NCI-H2107 treated with DMSO at 0.1 percent for 48 hours (cell line): ENCODE results near the gene TSPAN33.
"Not testable (repeated sequence)": the region's sequence is repeated elsewhere in the genome, so short reads cannot be mapped to it uniquely, and the experiment has no call there.

ENCODE experiments used
- DNase-seq: peaks from one replicate; lab custom pipeline; 2025; ENCODE audit not compliant: unreplicated experiment; lab: John Stamatoyannopoulos, UW

The TSPAN33 gene

DNA sequence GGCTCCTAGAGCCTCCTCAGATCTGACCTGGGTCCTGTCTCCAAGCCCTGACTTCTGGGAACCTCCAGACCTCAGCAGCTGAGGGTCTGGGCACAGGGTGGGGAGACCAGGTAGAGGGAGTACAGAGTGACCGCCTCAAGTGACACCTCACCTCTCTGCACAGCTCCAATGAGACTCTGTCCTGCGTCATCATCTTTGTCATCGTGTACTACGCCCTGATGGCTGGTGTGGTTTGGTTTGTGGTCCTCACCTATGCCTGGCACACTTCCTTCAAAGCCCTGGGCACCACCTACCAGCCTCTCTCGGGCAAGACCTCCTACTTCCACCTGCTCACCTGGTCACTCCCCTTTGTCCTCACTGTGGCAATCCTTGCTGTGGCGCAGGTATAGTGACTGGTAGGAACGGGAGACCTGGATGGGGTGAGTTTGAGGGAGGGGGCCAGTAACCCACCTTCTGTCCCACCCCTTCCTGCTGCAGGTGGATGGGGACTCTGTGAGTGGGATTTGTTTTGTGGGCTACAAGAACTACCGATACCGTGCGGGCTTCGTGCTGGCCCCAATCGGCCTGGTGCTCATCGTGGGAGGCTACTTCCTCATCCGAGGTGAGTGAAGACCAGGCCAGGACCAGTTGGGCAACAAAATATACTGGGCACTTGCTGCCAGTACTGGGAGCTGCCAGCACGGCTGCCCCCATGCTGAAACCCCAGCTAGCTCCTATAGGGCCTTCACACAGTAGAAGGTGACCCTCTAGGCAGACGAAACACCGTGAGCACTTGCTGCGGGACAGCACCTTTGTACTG is 61.7 kb downstream of the TSPAN33 start:
- no peak for DNase-seq

DNA sequence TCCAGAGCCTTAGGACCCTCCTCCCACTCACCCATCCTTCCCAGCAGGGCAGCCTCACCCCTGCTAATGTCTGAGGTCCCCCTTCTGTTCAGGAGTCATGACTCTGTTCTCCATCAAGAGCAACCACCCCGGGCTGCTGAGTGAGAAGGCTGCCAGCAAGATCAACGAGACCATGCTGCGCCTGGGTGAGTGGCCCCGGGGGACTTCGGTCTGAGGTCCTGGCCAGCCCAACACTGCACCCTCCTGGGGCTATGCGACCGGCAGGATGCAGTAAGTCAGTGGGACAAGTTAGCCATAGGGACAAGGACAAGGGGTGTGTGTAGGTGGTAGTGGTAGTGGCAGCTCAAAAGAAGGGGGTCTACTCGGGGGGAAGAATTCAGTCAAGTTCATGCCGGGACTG is 64.2 kb downstream of the TSPAN33 start:
- DNase-seq: no peak

DNA sequence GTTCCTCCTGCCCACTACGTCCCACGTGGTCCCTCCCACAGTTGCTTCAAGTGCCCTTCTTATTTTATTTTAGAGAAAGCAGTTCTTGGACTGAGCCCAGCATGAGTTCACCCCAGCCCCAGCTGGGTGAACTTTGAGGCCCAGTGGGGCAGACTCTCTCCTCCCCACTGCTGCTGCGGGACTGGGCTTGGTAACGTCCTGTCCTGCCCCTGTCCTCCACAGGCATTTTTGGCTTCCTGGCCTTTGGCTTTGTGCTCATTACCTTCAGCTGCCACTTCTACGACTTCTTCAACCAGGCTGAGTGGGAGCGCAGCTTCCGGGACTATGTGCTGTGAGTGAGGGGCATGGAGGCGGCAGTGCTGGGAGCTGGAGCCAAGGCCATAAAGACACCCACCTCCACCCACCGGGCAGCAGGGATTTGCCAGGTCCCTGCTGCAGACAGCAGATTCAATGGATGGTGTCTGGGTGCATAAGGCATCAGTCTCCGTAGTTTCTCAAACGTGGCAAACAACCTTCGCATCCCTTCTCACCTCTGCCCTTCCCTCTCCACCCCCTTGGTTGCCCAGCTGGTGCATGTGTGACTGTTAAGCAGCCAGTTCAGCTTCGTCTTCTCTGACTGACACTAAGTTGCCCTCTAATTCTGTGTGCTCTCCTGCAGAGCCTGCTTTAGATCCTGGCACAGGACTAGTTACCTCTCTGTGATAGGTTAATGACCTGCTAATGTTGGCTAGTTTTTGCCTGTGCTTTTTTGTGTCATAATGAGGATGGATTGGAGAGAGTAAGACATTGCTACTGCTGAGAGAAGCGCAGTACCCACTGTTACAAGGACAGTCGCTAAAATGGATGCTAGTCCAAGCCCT is 64.8 kb downstream of the TSPAN33 start:
- DNase-seq: no peak

DNA sequence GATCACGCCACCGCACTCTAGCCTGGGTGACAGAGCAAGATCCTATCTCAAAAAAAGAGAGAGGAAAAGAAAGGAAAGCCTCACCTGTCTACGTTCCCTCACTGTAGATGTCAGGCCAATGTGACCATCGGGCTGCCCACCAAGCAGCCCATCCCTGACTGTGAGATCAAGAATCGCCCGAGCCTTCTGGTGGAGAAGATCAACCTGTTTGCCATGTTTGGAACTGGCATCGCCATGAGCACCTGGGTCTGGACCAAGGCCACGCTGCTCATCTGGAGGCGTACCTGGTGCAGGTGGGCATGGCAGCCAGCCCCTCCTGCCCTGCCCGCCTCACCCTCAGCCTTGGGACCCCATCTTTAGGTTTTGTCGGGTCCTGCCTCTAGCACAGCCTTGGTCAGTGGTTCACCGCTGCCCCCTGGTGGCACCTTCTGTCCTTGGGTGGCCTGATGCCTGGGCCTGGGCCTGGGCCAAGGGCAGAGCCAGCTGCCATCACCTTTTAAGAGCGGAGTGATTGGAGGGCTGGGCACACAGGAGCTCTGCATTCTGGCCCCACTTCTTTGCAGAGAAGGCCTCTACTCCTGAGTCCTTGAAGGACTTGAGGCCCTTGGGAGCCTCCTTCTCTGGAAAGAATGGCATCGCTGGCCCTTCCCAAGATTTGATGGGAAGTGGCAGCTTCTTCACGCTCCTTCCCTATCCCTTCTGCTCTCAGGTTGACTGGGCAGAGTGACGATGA is 65.9 kb downstream of the TSPAN33 start:
- DNase-seq: peak; percentile 23

DNA sequence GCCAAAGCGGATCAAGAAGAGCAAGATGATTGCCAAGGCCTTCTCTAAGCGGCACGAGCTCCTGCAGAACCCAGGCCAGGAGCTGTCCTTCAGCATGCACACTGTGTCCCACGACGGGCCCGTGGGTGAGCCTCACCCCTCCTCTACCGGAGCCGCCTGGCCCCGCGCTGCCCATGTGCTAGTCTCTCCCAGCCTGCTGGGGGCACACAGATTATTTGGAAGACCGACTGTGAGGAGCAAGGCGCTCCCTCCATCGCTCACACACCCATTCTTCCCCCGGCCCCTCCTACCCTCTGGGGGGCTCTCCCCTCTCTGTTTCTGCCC is 66.4 kb downstream of the TSPAN33 start:
- no peak for DNase-seq

DNA sequence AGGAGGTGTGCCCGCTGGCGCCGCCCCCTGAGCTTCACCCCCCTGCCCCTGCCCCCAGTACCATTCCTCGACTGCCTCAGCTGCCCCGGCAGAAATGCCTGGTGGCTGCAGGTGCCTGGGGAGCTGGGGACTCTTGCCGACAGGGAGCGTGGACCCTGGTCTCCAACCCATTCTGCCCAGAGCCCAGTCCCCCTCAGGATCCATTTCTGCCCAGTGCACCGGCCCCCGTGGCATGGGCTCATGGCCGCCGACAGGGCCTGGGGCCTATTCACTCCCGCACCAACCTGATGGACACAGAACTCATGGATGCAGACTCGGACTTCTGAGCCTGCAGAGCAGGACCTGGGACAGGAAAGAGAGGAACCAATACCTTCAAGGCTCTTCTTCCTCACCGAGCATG is 67.6 kb downstream of the TSPAN33 start:
- no peak for DNase-seq

DNA sequence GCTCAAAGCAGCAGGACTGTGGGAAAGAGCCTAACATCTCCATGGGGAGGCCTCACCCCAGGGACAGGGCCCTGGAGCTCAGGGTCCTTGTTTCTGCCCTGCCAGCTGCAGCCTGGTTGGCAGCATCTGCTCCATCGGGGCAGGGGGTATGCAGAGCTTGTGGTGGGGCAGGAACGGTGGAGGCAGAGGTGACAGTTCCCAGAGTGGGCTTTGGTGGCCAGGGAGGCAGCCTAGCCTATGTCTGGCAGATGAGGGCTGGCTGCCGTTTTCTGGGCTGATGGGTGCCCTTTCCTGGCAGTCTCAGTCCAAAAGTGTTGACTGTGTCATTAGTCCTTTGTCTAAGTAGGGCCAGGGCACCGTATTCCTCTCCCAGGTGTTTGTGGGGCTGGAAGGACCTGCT is 68.1 kb downstream of the TSPAN33 start:
- DNase-seq: no peak

DNA sequence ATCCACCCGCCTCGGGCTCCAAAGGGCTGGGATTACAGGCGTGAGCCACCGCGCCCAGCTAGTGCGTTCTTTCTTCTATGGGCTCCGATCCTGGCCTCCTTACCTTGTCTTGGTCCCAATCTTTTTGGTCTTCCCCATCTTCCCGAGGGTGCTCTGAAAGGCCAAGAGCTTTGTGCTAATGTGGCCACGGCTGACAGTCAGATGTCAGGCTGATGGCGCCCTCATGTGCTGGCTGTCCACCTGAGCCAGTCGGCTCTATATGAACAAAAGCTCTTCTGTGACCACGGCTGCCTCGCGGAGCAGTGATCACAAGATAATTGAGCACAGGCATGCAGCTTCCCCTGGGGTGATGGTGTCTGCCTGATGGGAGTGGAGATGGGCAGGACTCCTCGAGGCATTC is 69.3 kb downstream of the TSPAN33 start:
- no peak for DNase-seq

DNA sequence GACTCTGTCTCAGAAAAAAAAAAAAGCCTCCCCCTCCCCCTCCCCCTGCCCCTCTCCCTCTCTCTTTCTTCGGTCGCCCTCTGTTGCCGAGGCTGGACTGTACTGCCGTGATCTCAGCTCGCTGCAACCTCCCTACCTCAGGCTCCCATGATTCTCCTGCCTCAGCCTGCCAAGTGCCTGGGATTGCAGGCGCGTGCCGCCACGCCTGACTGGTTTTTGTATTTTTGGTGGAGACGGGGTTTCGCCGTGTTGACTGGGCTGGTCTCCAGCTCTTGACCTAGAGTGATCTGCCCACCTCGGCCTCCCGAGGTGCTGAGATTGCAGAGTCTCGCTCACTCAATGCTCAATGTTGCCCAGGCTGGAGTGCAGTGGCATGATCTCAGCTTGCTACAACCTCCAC is 71.2 kb downstream of the TSPAN33 start:
- DNase-seq: not testable (repeated sequence)

DNA sequence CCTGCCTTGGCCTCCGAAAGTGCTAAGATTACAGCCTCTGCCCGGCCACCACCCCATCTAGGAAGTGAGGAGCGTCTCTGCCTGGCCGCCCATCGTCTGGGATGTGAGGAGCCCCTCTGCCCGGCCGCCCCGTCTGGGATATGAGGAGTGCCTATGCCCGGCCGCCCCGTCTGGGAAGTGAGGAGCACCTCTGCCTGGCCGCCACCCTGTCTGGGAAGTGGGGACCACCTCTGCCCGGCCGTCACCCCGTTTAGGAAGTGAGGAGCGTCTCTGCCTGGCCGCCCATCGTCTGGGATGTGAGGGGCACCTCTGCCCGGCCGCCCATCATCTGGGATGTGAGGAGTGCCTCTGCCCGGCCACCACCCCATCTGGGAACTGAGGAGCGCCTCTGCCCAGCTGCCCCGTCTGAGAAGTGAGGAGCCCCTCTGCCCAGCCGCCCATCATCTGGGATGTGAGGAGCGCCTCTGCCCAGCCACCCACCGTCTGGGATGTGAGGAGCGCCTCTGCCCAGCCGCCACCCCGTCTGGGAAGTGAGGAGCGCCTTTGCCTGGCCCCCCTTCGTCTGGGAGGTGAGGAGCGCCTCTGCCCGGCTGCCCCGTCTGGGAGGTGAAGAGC is 71.7 kb downstream of the TSPAN33 start:
- DNase-seq: not testable (repeated sequence)

DNA sequence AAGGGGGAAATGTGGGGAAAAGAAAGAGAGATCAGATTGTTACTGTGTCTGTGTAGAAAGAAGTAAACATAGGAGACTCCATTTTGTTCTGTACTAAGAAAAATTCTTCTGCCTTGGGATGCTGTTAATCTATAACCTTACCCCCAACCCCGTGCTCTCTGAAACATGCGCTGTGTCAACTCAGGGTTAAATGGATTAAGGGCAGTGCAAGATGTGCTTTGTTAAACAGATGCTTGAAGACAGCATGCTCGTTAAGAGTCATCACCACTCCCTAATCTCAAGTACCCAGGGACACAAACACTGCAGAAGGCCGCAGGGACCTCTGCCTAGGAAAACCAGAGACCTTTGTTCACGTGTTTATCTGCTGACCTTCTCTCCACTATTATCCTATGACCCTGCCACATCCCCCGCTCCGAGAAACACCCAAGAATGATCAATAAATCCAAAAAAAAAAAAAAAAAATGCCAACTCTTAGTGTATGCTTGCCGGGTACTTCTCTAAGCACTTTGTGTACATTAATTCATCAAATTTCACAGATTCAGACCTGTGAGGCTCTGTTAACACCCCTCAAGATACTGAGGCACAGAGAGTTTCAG is 72.4 kb downstream of the TSPAN33 start:
- not testable (repeated sequence) for DNase-seq

DNA sequence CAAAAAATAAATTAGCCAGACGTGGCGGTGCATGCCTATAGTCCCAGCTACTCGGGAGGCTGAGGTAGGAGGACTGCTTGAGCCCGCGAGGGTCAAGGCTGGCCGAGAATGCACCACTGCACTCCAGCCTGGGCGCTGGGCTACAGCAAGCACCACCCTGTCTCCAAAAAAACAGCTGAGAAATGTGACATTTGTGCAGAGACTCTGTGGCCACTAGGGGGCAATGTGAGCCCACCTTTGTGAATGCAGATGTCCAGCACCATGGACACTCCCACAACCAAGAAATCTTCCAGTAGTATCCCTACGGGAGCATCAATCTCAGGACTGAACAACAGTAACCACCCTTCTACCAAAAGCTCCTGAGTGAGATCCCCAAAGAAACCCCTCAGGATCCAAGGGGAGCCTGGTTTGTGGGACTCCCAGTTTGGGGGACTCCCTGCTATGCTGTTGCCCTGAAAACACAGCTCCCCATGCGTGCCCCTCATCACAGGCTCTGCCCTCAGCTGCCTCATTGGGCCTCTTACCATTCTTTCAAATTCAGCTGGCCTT is 74.1 kb downstream of the TSPAN33 start:
- DNase-seq: peak; percentile 85

DNA sequence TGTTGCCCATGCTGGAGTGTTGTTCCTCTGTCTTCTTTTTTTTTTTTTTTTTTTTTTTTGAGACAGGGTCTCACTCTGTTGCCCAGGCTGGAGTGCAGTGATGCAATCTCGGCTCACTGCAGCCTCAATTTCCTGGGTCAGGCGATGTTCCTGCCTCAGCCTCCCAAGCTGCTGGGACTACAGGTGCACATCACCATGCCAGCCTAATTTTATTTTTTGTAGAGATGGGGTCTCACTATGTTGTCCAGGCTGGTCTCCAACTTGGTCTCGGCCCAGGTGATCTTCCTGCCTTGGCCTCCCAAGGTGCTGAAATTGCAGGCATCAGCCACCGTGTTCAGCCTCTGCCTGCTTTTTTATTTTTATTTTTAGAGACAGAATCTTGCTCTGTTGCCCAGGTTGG is 74.7 kb downstream of the TSPAN33 start:
- not testable (repeated sequence) for DNase-seq
